T-helper 17 cell (primary cell): ENCODE data around the gene MDP1. TPM values are rescaled to one million over a fixed set of nuclear protein-coding genes. Genes with fewer than 3 reads are reported as not detected.

Source experiments
- ATAC-seq: fragments of 150-1000 bp; cut with Tn5 transposase; 2 replicates; pipeline ENCODE4 v1.10.0; 2021; ENCODE audit warnings: mild to moderate bottlenecking, moderate library complexity
- DNase-seq, 3 donors: peaks; one replicate each; pipeline versions ENCODE4 v3.0.0 to v3.0.0-alpha.2; 2020 to 2021
- H3K9me3 ChIP-seq: one replicate; pipeline ENCODE4 v1.7.0; 2013; ENCODE audit warnings: low read length, mild to moderate bottlenecking; ENCODE audit not compliant: control insufficient read depth, poor library complexity, severe bottlenecking
- H3K27ac Mint-ChIP-seq: one replicate; pipeline ENCODE4 v1.8.0; 2022; ENCODE audit warnings: mild to moderate bottlenecking, moderate library complexity, mixed read lengths
- H3K27me3 Mint-ChIP-seq: one replicate; pipeline ENCODE4 v1.8.0; 2022; ENCODE audit warnings: mixed read lengths
- H3K36me3 Mint-ChIP-seq: one replicate; pipeline ENCODE4 v1.8.0; 2022; ENCODE audit warnings: low read depth, mixed read lengths
- H3K4me1 Mint-ChIP-seq: one replicate; pipeline ENCODE4 v1.8.0; 2022; ENCODE audit warnings: mild to moderate bottlenecking, mixed read lengths
- H3K4me3 Mint-ChIP-seq: one replicate; pipeline ENCODE4 v1.8.0; 2022; ENCODE audit warnings: mild to moderate bottlenecking, moderate library complexity, mixed read lengths
- total RNA-seq, 4 donors: library from RNA in 2 of 4; stranded (reverse) in 2 of 4; gene quantifications; one replicate each; pipeline ENCODE4 v1.2.3 and lab custom pipeline; 2022 to 2026

MDP1 gene
- total RNA-seq, 2 donors from 2014 or later: 4.0 to 5.9 TPM

- H3K27ac Mint-ChIP-seq: peak overlapping the region; percentile 99
- H3K4me1 Mint-ChIP-seq: peaks cover 42% of the 10 kb centered on the region
- DNase-seq: no peak
- peaks cover 2% of the 10 kb centered on the region for H3K36me3 Mint-ChIP-seq
- no peak for ATAC-seq
- peak overlapping the region; percentile 94 for H3K4me3 Mint-ChIP-seq
- no peaks in the 10 kb centered on the region for H3K9me3 ChIP-seq
- H3K27me3 Mint-ChIP-seq: no peaks in the 10 kb centered on the region
These were observed 27.5 kb upstream of the MDP1 start for GRCh38 chr14:24243336-24243836.

- H3K4me3 Mint-ChIP-seq: peak overlapping the region; percentile 94
- ATAC-seq: peak; percentile 86
- DNase-seq: peak; percentile 90 to 93 (median 92)
- no peaks in the 10 kb centered on the region for H3K9me3 ChIP-seq
- peak overlapping the region; percentile 99 for H3K27ac Mint-ChIP-seq
- peaks cover 48% of the 10 kb centered on the region for H3K4me1 Mint-ChIP-seq
- H3K36me3 Mint-ChIP-seq: peaks cover 7% of the 10 kb centered on the region
- H3K27me3 Mint-ChIP-seq: no peaks in the 10 kb centered on the region
These were observed 26.1 kb upstream of the MDP1 start for GRCh38 chr14:24241829-24242443.

- peak overlapping the region; percentile 57 for H3K4me3 Mint-ChIP-seq
- H3K36me3 Mint-ChIP-seq: peaks cover 16% of the 10 kb centered on the region
- no peaks in the 10 kb centered on the region for H3K9me3 ChIP-seq
- ATAC-seq (no peak), DNase-seq (no peak)
- H3K4me1 Mint-ChIP-seq: peaks cover 54% of the 10 kb centered on the region
- no peaks in the 10 kb centered on the region for H3K27me3 Mint-ChIP-seq
- H3K27ac Mint-ChIP-seq: peak overlapping the region; percentile 99
These were observed 24.4 kb upstream of the MDP1 start for GRCh38 chr14:24240110-24240918.

- Mint-ChIP-seq H3K36me3 (peaks cover 16% of the 10 kb centered on the region), H3K4me1 (peaks cover 58% of the 10 kb centered on the region), H3K27me3 (no peaks in the 10 kb centered on the region), H3K4me3 (no peak overlapping the region), H3K27ac (peak overlapping the region; percentile 91)
- ATAC-seq (no peak), DNase-seq (no peak)
- H3K9me3 ChIP-seq: no peaks in the 10 kb centered on the region
These were observed 22.7 kb upstream of the MDP1 start for GRCh38 chr14:24238527-24239037.

- H3K27ac Mint-ChIP-seq: peak overlapping the region; percentile 91
- DNase-seq: no peak
- H3K4me1 Mint-ChIP-seq: peaks cover 58% of the 10 kb centered on the region
- no peaks in the 10 kb centered on the region for H3K9me3 ChIP-seq
- H3K27me3 Mint-ChIP-seq: no peaks in the 10 kb centered on the region
- no peak for ATAC-seq
- H3K4me3 Mint-ChIP-seq: no peak overlapping the region
- peaks cover 16% of the 10 kb centered on the region for H3K36me3 Mint-ChIP-seq
These were observed 22.3 kb upstream of the MDP1 start for GRCh38 chr14:24238123-24238522.

- Mint-ChIP-seq H3K27me3 (no peaks in the 10 kb centered on the region), H3K4me1 (peaks cover 53% of the 10 kb centered on the region), H3K4me3 (peak overlapping the region; percentile 28), H3K27ac (peak overlapping the region; percentile 91), H3K36me3 (peaks cover 16% of the 10 kb centered on the region)
- DNase-seq (no peak), ATAC-seq (no peak)
- no peaks in the 10 kb centered on the region for H3K9me3 ChIP-seq
These were observed 21.6 kb upstream of the MDP1 start for GRCh38 chr14:24237463-24237955.

- H3K36me3 Mint-ChIP-seq: peaks cover 18% of the 10 kb centered on the region
- ATAC-seq (no peak), DNase-seq (no peak)
- no peaks in the 10 kb centered on the region for H3K27me3 Mint-ChIP-seq
- H3K4me3 Mint-ChIP-seq: peak overlapping the region; percentile 28
- H3K9me3 ChIP-seq: no peaks in the 10 kb centered on the region
- H3K4me1 Mint-ChIP-seq: peaks cover 53% of the 10 kb centered on the region
- H3K27ac Mint-ChIP-seq: peak overlapping the region; percentile 91
These were observed 21.0 kb upstream of the MDP1 start for GRCh38 chr14:24236689-24237462.

GRCh38 chr14:24235804-24236688 lies 20.2 kb upstream of the MDP1 start:
- Mint-ChIP-seq H3K4me1 (peaks cover 59% of the 10 kb centered on the region), H3K27ac (peak overlapping the region; percentile 91), H3K4me3 (peak overlapping the region; percentile 15), H3K36me3 (peaks cover 18% of the 10 kb centered on the region), H3K27me3 (no peaks in the 10 kb centered on the region)
- ATAC-seq (no peak), DNase-seq (no peak)
- no peaks in the 10 kb centered on the region for H3K9me3 ChIP-seq

GRCh38 chr14:24234095-24235005 lies 18.5 kb upstream of the MDP1 start:
- DNase-seq: no peak
- Mint-ChIP-seq H3K4me3 (peak overlapping the region; percentile 94), H3K27me3 (no peaks in the 10 kb centered on the region), H3K36me3 (peaks cover 18% of the 10 kb centered on the region), H3K27ac (peak overlapping the region; percentile 89), H3K4me1 (peaks cover 52% of the 10 kb centered on the region)
- ATAC-seq: no peak
- H3K9me3 ChIP-seq: no peaks in the 10 kb centered on the region

- Mint-ChIP-seq H3K4me3 (peak overlapping the region; percentile 94), H3K27ac (peak overlapping the region; percentile 89), H3K4me1 (peaks cover 48% of the 10 kb centered on the region), H3K27me3 (no peaks in the 10 kb centered on the region), H3K36me3 (peaks cover 16% of the 10 kb centered on the region)
- no peaks in the 10 kb centered on the region for H3K9me3 ChIP-seq
- DNase-seq: no peak
- ATAC-seq: no peak
These were observed 17.6 kb upstream of the MDP1 start for GRCh38 chr14:24233538-24233866.

- H3K9me3 ChIP-seq: no peaks in the 10 kb centered on the region
- peak within 1 kb of the TSS; percentile 94 for H3K4me3 Mint-ChIP-seq
- DNase-seq (no peak), ATAC-seq (peak; percentile 22)
- H3K4me1 Mint-ChIP-seq: peaks cover 42% of the 10 kb centered on the region
- peaks cover 13% of the 10 kb centered on the region for H3K36me3 Mint-ChIP-seq
- no peaks in the 10 kb centered on the region for H3K27me3 Mint-ChIP-seq
- peak within 1 kb of the TSS; percentile 89 for H3K27ac Mint-ChIP-seq
These were observed 17.0 kb upstream of the MDP1 start, which contains the start of gene GMPR2 for GRCh38 chr14:24232645-24233537. TSS of gene GMPR2 (plus strand) at chr14:24232929. CDS start at chr14:24233254, 325 bp downstream.
